Psoas muscle (tissue), 8 donors: Measurements from ENCODE around the gene FANCF. TPM values are rescaled to one million over a fixed set of nuclear protein-coding genes. Genes with fewer than 3 reads are reported as not detected.

Experiments
- ATAC-seq, 4 donors: fragments of 200-7000 bp; cut with Tn5 transposase; one replicate each; pipeline ENCODE4 v1.9.1; 2020; ENCODE audit warnings: moderate library complexity in 3 of 4, mild to moderate bottlenecking in 2 of 4
- DNase-seq, 2 donors: peaks; one replicate each; pipeline ENCODE4 v3.0.0-alpha.2; 2020
- H3K27ac ChIP-seq: fragments of 200-600 bp; one replicate; pipeline ENCODE4 v1.8.0; 2022
- H3K27me3 ChIP-seq, 3 donors: fragments of 200-600 bp in 1 of 3; one replicate each; pipeline versions ENCODE4 v1.6.1 to v1.8.0; 2013 to 2022; ENCODE audit warnings: low read length in 2 of 3, mild to moderate bottlenecking in 2 of 3, moderate library complexity in 1 of 3; ENCODE audit not compliant: insufficient read depth in 3 of 3
- H3K36me3 ChIP-seq, 2 donors: fragments of 200-600 bp in 1 of 2; one replicate each; pipeline versions ENCODE4 v1.6.1 to v1.8.0; 2013 to 2022; ENCODE audit warnings: low read depth in 1 of 2, mild to moderate bottlenecking in 1 of 2, moderate library complexity in 1 of 2; ENCODE audit not compliant: insufficient read depth in 1 of 2
- H3K4me1 ChIP-seq: fragments of 200-600 bp; one replicate; pipeline ENCODE4 v1.8.0; 2022
- H3K4me3 ChIP-seq: fragments of 200-600 bp; one replicate; pipeline ENCODE4 v1.8.0; 2022; ENCODE audit warnings: mild to moderate bottlenecking
- H3K9me3 ChIP-seq: fragments of 200-600 bp; one replicate; pipeline ENCODE4 v1.8.0; 2022
- CTCF ChIP-seq: fragments of 200-600 bp; IDR thresholded peaks from one replicate; pipeline ENCODE4 v1.8.0; 2022; ENCODE audit warnings: antibody characterized with exemption
- WGBS, 3 donors: extraction: QIAGEN DNeasy Blood & Tissue Kit; methylation state at CpG; one replicate each; pipeline versions ENCODE4 v1.1.6 to v1.1.7; 2013; 5-methylcytosine and 5-hydroxymethylcytosine counted together
- intact Hi-C, 2 donors: fragments of 100-400 bp; cut with DNase I; formaldehyde crosslinking; loops; one replicate each; pipeline versions ENCODE4 v1.11.0 to v1.14.2; 2022
- polyA plus RNA-seq, 3 donors: library from polyadenylated mRNA; stranded (reverse); fragments of 200-250 nt; gene quantifications; one replicate each; pipeline ENCODE4 v1.2.3, GENCODE V29; 2013
- total RNA-seq, 4 donors: library from RNA; stranded (reverse); fragmentation: NEBNext Ultra II Directional in 2 of 4; extraction: Animal tissue kit (Norgen Biotek cat#: 25700) in 2 of 4; gene quantifications; one replicate each; pipeline versions ENCODE4 v1.2.1 to v1.2.4, GENCODE V29; 2021 to 2023
- donor health status: healthy with polysubstance abuse.
- donor health status: DM: no; HTN: no; CAD: no; lungs with moderate emphysema.
- donor health status: Bipolar disorder and iron deficiency.
- donor health status: healthy.
- donor health status: DM: yes; HTN: yes; CAD: no.
- donor health status: DM: no; HTN: no; CAD: no.
- donor health status: DM: no; HTN: no; CAD: no.
- donor health status: DM: yes; HTN: yes; CAD: no.

Gene FANCF
- total and polyA plus RNA-seq, 7 donors = 1.3 to 5.1 (median 1.8) TPM

GRCh38 chr11:22583963-22584492, 41.6 kb downstream of the FANCF start:
- WGBS, 3 donors = 80 to 82% (median 81%) methylated on average over 12 of the region's 12 CpGs
- Histone ChIP-seq H3K4me1 (no peaks in the 10 kb centered on the region), H3K27ac (no peak overlapping the region), H3K4me3 (no peak overlapping the region), H3K27me3 (no peaks in the 10 kb centered on the region), H3K36me3 (no peaks in the 10 kb centered on the region), H3K9me3 (no peaks in the 10 kb centered on the region)
- intact Hi-C loops = no loop called here
- no peak for TF ChIP-seq CTCF
- ATAC-seq (no peak), DNase-seq (no peak)

- no peaks in the 10 kb centered on the region for H3K36me3 ChIP-seq
- DNase-seq (no peak), ATAC-seq (no peak)
- no peak overlapping the region for H3K4me3 ChIP-seq
- H3K4me1 ChIP-seq = no peaks in the 10 kb centered on the region
- H3K9me3 ChIP-seq = no peaks in the 10 kb centered on the region
- TF ChIP-seq CTCF = no peak
- no peak overlapping the region for H3K27ac ChIP-seq
- intact Hi-C loops = no loop called here
- no peaks in the 10 kb centered on the region for H3K27me3 ChIP-seq
Observed at GRCh38 chr11:22582151-22582410, 43.5 kb downstream of the FANCF start.

- 63 to 71% (median 70%) methylated on average over 3 of the region's 3 CpGs for WGBS, 3 donors
- DNase-seq = no peak
Observed at GRCh38 chr11:22581354-22582150, 44.1 kb downstream of the FANCF start.

GRCh38 chr11:22577854-22578253, 47.8 kb downstream of the FANCF start:
- Histone ChIP-seq H3K27me3 (no peaks in the 10 kb centered on the region), H3K27ac (no peak overlapping the region), H3K4me3 (no peak overlapping the region), H3K9me3 (no peaks in the 10 kb centered on the region), H3K4me1 (no peaks in the 10 kb centered on the region), H3K36me3 (no peaks in the 10 kb centered on the region)
- DNase-seq (no peak), ATAC-seq (no peak)
- whole genome bisulfite sequencing, 3 donors = 69 to 78% (median 70%) methylated on average over 2 of the region's 2 CpGs
- no peak for TF ChIP-seq CTCF
- intact Hi-C loops = no loop called here

More at GRCh38 chr11:22581354-22582150, 44.1 kb downstream of the FANCF start:
- no peaks in the 10 kb centered on the region for H3K27me3 ChIP-seq
- no peaks in the 10 kb centered on the region for H3K4me1 ChIP-seq
- no peak overlapping the region for H3K27ac ChIP-seq
- H3K4me3 ChIP-seq = no peak overlapping the region
- no peaks in the 10 kb centered on the region for H3K9me3 ChIP-seq
- ATAC-seq = no peak
- intact Hi-C loops = no loop called here
- no peak for TF ChIP-seq CTCF
- H3K36me3 ChIP-seq = no peaks in the 10 kb centered on the region

Other genes with a start within 250 kb of the FANCF start
- gene GAS2, start 40.8 kb upstream of the FANCF start, total RNA-seq = 1 to 10 TPM; 2.2 to 4.6 (median 2.9) TPM
- gene GAS2, start 40.8 kb upstream of the FANCF start, polyA plus RNA-seq = 1 to 10 TPM in 1 of 3 donors, under 1 TPM in 2; 0.51 to 2.9 (median 0.63) TPM
- gene SVIP, start 204.0 kb upstream of the FANCF start, total RNA-seq = 10 to 100 TPM; 18.0 to 29.1 (median 20.9) TPM
- 10 to 100 TPM in 1 of 3 donors, 1 to 10 TPM in 2; 3.9 to 11.9 (median 8.9) TPM for gene SVIP, start 204.0 kb upstream of the FANCF start, polyA plus RNA-seq
- gene CCDC179, start 234.7 kb upstream of the FANCF start, total RNA-seq = not detected
- not detected for gene CCDC179, start 234.7 kb upstream of the FANCF start, polyA plus RNA-seq